OCI-LY3 (cell line): ENCODE data around the gene PSMF1.

ENCODE experiments used
- H2AFZ ChIP-seq: fragments of 200-600, 300-600 bp; shearing (Covaris generic); 2 replicates; pipeline ENCODE4 v1.6.0; 2014; ENCODE audit warnings: antibody characterized with exemption, low read depth, low read length
- H3K27ac ChIP-seq: fragments of 200-600, 300-600 bp; sonication (generic); 2 replicates; pipeline ENCODE4 v1.5.1; 2014; ENCODE audit warnings: mild to moderate bottlenecking, low read length, moderate library complexity, mixed read lengths
- H3K27me3 ChIP-seq: fragments of 200-600, 300-600 bp; sonication (generic); 2 replicates; pipeline ENCODE4 v1.6.1; 2014; ENCODE audit warnings: low read depth, low read length, mixed read lengths
- H3K36me3 ChIP-seq: fragments of 200-600, 300-600 bp; sonication (generic); replicated peaks from 2 replicates; pipeline ENCODE3; 2014; ENCODE audit warnings: low read depth, low read length, mixed read lengths
- H3K4me1 ChIP-seq: fragments of 300-600, 200-600 bp; sonication (generic); 2 replicates; pipeline ENCODE4 v1.6.1; 2014; ENCODE audit warnings: low read length, mixed read lengths
- H3K4me2 ChIP-seq: fragments of 200-600, 300-600 bp; sonication (generic); 2 replicates; pipeline ENCODE4 v1.6.1; 2014; ENCODE audit warnings: low read length, mixed read lengths
- H3K4me3 ChIP-seq: fragments of 300-600, 200-600 bp; sonication (generic); 2 replicates; pipeline ENCODE4 v1.5.1; 2014; ENCODE audit warnings: antibody characterized with exemption, mild to moderate bottlenecking, low read length, moderate library complexity
- H3K79me2 ChIP-seq: fragments of 300-600, 200-600 bp; shearing (Covaris generic); 2 replicates; pipeline ENCODE4 v1.6.1; 2014; ENCODE audit warnings: mild to moderate bottlenecking, low read length, mixed read lengths
- H3K9ac ChIP-seq: fragments of 300-600, 200-600 bp; shearing (Covaris generic); 2 replicates; pipeline ENCODE4 v1.6.0; 2014; ENCODE audit warnings: mild to moderate bottlenecking, low read length, moderate library complexity
- H3K9me3 ChIP-seq: fragments of 200-600, 300-600 bp; shearing (Covaris generic); 2 replicates; pipeline ENCODE4 v1.6.1; 2014; ENCODE audit warnings: low read length, mixed read lengths; ENCODE audit not compliant: insufficient read depth
- H4K20me1 ChIP-seq: fragments of 200-600, 300-600 bp; sonication (generic); 2 replicates; pipeline ENCODE4 v1.6.1; 2016; ENCODE audit warnings: low read length, mixed read lengths; ENCODE audit not compliant: insufficient read depth
- CTCF ChIP-seq: fragments of 200-600, 300-600 bp; sonication (generic); IDR thresholded peaks from 2 replicates; pipeline ENCODE4 v1.5.1; 2014; ENCODE audit warnings: antibody characterized with exemption, low read length, low read depth
- EZH2phosphoT487 ChIP-seq: fragments of 200-600 bp; shearing (Covaris generic); IDR thresholded peaks from 2 replicates; pipeline ENCODE4 v1.6.1; 2018; ENCODE audit warnings: antibody characterized with exemption, mixed run types, low read depth

PSMF1 gene

GRCh38 chr20:1150968-1151367 is 32.6 kb downstream of the PSMF1 start:
- H4K20me1 ChIP-seq = no peaks in the 10 kb centered on the region
- no peaks in the 10 kb centered on the region for H3K4me1 ChIP-seq
- TF ChIP-seq CTCF (no peak), EZH2phosphoT487 (no peak)
- H3K9me3 ChIP-seq = no peaks in the 10 kb centered on the region
- H3K36me3 ChIP-seq = peaks cover 46% of the 10 kb centered on the region
- no peak overlapping the region for H2AFZ ChIP-seq
- no peak overlapping the region for H3K9ac ChIP-seq
- no peaks in the 10 kb centered on the region for H3K27me3 ChIP-seq
- H3K79me2 ChIP-seq = no peaks in the 10 kb centered on the region
- H3K4me3 ChIP-seq = no peak overlapping the region
- no peak overlapping the region for H3K4me2 ChIP-seq
- H3K27ac ChIP-seq = no peak overlapping the region

- H3K4me2 ChIP-seq = no peak overlapping the region
- H3K79me2 ChIP-seq = no peaks in the 10 kb centered on the region
- H3K36me3 ChIP-seq = peaks cover 38% of the 10 kb centered on the region
Measured at GRCh38 chr20:1154226-1154625, 35.8 kb downstream of the PSMF1 start.

GRCh38 chr20:1154691-1155090 is 36.3 kb downstream of the PSMF1 start:
- H3K4me1 ChIP-seq = no peaks in the 10 kb centered on the region
- no peak overlapping the region for H3K4me2 ChIP-seq
- no peaks in the 10 kb centered on the region for H4K20me1 ChIP-seq
- no peak overlapping the region for H3K9ac ChIP-seq
- H3K36me3 ChIP-seq = peaks cover 35% of the 10 kb centered on the region
- H3K79me2 ChIP-seq = no peaks in the 10 kb centered on the region
- TF ChIP-seq EZH2phosphoT487 (no peak), CTCF (no peak)
- H3K27ac ChIP-seq = no peak overlapping the region
- no peak overlapping the region for H3K4me3 ChIP-seq
- H3K9me3 ChIP-seq = no peaks in the 10 kb centered on the region
- H2AFZ ChIP-seq = no peak overlapping the region
- no peaks in the 10 kb centered on the region for H3K27me3 ChIP-seq

More at GRCh38 chr20:1154226-1154625, 35.8 kb downstream of the PSMF1 start:
- no peaks in the 10 kb centered on the region for H3K9me3 ChIP-seq
- H3K27ac ChIP-seq = no peak overlapping the region
- no peak overlapping the region for H3K9ac ChIP-seq
- H3K27me3 ChIP-seq = no peaks in the 10 kb centered on the region
- TF ChIP-seq EZH2phosphoT487 (no peak), CTCF (no peak)
- no peaks in the 10 kb centered on the region for H3K4me1 ChIP-seq
- H4K20me1 ChIP-seq = no peaks in the 10 kb centered on the region
- H3K4me3 ChIP-seq = no peak overlapping the region
- no peak overlapping the region for H2AFZ ChIP-seq

- H3K36me3 ChIP-seq = peaks cover 38% of the 10 kb centered on the region
- no peaks in the 10 kb centered on the region for H3K79me2 ChIP-seq
- no peak overlapping the region for H2AFZ ChIP-seq
- no peak overlapping the region for H3K9ac ChIP-seq
- no peak overlapping the region for H3K4me3 ChIP-seq
- no peak overlapping the region for H3K27ac ChIP-seq
- H3K4me1 ChIP-seq = no peaks in the 10 kb centered on the region
- no peak for TF ChIP-seq CTCF
- TF ChIP-seq EZH2phosphoT487 = no peak
- no peaks in the 10 kb centered on the region for H3K9me3 ChIP-seq
- H4K20me1 ChIP-seq = no peaks in the 10 kb centered on the region
- H3K27me3 ChIP-seq = no peaks in the 10 kb centered on the region
- no peak overlapping the region for H3K4me2 ChIP-seq
Measured at GRCh38 chr20:1155342-1155741, 36.9 kb downstream of the PSMF1 start.
